HG02973 (cell line): ENCODE data around the gene UNKL.
A peak's percentile ranks its signal among the peaks of the same experiment; 100 is the strongest.

Experiments used
- ATAC-seq: cut with Tn5 transposase; IDR thresholded peaks from one replicate; pipeline ENCODE4 v1.9.1; 2021; ENCODE audit warnings: moderate library complexity; ENCODE audit not compliant: unreplicated experiment

The UNKL gene

DNA sequence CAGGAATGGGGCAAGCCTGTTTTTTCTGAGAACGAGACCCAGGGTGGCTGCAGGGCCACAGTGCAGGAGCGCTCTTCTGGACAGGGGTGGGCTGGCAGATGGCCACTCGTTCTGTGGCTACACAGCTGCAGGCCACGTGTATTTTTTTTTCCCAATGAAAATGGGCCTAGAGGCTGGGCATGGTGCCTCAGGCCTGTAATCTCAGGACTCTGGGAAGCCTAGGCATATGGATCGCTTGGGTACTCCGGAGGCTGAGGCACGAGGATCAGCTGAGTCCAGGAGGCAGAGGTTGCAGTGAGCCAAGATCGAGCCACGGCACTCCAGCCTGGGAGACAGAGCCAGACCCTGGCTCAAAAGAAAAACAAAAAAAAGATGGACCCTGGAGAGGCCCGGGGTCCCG lies 6.8 kb downstream of the UNKL start:
- peak; percentile 18 for ATAC-seq

DNA sequence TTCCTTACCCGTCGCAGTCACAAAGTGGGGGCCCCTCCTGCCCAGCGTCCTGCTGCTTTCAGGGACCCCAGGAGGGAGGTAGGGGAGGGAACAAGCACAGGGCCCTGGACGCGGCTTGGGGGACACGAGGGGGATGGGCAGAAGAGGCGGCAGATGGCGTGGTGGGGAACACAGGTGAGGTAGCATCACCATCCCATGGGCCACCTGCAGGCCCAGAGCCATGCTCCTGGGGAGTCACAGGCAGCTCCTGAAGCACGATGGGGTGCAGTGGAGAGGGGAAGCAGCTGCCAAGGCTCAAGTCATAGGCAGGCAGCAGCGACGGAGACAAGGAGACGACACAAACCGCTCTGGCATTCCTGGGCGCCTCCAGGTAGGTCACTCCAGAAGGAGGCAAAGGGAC lies 10.8 kb downstream of the UNKL start:
- ATAC-seq: no peak

GRCh38 chr16:1403036-1403435 lies 11.5 kb downstream of the UNKL start:
- ATAC-seq: no peak

DNA sequence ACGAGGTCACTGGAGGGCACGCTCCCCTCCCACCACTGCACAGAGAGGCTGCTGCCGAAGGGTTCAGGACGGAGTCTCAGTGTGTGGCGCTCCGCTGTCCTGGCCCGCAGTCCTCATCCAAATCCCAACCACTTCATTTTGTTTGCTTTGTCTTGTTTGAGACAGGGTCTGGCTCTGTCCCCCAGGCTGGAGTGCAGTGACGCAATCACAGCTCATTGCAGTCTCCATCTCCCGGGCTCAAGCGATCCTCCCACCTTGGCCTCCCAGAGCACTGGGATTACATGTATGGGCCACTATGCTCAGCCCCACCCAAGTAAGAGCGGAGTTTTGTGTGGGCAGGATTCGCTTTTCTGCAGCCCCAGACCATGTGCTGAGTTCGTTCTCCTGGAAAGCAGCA lies 12.7 kb downstream of the UNKL start:
- no peak for ATAC-seq

- ATAC-seq: no peak
These were observed 13.3 kb downstream of the UNKL start for GRCh38 chr16:1401061-1401757.

GRCh38 chr16:1398826-1399581 lies 15.5 kb downstream of the UNKL start:
- ATAC-seq: no peak

DNA sequence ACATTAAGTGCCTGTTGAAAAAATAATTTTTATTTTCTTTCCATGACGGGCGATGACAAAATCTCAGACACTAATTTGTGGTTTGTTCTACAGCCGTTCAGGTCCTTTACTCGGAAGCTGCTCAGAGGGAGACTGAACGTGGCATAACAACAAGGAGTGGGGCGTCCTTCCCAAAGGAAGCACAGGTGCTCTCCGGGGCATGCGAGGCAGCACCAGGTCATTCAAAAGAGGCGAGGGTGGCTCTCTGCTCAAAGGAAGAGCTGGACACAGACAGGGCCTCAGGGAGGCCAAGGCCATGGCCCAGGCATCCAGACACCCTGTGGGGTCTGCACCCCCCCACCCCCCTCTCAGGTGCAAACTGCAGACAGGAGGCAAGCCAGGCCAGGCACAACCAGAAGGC lies 16.2 kb downstream of the UNKL start:
- ATAC-seq: no peak

GRCh38 chr16:1397779-1398178 lies 16.7 kb downstream of the UNKL start:
- no peak for ATAC-seq

GRCh38 chr16:1395444-1396031 lies 19.0 kb downstream of the UNKL start:
- no peak for ATAC-seq

DNA sequence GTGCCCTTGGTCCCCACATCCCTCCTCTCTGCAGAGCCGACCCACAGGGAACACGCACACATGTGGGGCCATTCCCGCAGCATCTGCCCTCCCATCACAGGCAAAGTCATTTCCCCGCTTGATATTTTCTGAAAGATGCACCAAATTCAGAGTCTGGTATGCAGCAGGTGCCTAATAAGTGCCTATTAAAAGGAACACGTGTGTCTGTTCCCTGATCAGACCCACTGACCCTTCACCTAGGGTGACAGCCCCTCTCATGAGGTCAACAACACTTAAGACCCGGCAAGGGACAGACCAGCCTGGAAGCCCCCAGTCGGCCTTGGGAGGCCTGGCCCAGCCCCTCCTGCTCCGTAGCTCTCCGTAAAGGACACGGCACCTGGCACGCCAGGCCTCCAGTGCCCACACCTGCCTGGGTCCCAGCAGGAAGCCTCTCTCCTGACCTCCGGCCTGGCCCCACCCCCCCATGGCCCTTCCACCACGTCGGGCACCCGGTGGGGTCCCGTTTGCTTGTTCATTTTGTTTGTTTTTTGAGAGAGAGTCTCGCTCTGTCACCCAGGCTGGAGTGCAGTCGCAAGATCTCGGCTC lies 20.0 kb downstream of the UNKL start:
- no peak for ATAC-seq

GRCh38 chr16:1393613-1394176 lies 20.8 kb downstream of the UNKL start:
- ATAC-seq: no peak

- no peak for ATAC-seq
These were observed 21.7 kb downstream of the UNKL start for GRCh38 chr16:1392826-1393225.

- ATAC-seq: no peak
These were observed 24.2 kb downstream of the UNKL start for GRCh38 chr16:1390239-1390779.

DNA sequence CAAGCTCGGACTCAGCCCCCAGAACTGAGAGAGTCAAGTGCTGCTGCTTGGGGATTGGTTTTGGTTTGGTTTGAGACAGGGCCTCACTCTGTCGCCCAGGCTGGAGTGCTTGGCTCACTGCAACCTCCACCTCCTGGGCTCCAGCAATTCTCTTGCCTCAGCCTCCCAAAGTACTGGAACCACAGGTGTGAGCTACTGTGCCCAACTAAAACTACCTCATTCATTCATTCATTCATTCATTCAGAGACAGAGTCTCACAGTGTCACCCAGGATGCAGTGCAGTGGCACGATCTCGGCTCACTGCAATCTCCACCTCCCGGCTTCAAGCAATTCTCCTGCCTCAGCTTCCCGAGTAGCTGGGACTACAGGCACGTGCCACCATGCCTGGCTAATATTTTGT lies 24.7 kb downstream of the UNKL start:
- ATAC-seq: no peak

DNA sequence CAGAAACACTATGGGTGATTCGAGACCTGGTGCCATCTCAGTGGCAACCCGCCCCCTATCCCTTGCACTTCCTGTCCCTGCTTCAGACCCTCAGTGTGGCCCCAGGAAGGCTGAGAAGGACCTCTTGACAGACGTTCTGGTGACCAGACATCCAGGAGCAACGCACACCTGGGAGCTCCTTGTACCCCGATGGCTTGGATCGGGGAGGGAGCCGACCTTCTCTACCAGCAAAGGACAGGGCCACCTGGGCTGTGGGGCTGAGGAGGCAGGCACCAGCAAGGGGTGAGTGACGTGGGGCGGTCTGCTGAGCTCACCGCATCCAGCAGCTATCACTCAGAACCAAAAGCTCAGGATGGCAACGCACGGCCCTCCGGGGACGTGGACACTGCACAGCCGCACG lies 27.2 kb downstream of the UNKL start:
- no peak for ATAC-seq

- ATAC-seq: no peak
These were observed 29.3 kb downstream of the UNKL start for GRCh38 chr16:1385232-1385631.

DNA sequence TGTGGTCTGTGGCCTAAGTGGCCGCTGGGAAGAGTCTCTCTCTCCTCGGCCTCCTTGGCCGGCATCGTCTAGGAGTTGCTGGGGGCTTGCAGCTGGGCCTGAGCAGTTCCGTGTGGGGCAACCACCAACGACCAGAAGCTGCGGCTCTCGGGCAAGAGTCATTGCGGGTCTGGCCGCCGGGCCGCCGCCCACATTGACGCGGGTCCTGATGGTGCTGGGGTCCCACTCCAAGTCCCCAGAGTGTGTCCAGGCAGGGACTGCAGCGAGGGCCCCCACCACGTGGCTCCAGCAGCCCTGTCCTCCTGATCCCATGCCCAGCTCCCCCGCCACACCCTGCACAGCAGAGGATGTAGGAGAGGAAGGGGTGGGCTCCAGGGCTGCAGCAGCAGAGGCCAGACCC lies 30.9 kb downstream of the UNKL start:
- ATAC-seq: no peak

DNA sequence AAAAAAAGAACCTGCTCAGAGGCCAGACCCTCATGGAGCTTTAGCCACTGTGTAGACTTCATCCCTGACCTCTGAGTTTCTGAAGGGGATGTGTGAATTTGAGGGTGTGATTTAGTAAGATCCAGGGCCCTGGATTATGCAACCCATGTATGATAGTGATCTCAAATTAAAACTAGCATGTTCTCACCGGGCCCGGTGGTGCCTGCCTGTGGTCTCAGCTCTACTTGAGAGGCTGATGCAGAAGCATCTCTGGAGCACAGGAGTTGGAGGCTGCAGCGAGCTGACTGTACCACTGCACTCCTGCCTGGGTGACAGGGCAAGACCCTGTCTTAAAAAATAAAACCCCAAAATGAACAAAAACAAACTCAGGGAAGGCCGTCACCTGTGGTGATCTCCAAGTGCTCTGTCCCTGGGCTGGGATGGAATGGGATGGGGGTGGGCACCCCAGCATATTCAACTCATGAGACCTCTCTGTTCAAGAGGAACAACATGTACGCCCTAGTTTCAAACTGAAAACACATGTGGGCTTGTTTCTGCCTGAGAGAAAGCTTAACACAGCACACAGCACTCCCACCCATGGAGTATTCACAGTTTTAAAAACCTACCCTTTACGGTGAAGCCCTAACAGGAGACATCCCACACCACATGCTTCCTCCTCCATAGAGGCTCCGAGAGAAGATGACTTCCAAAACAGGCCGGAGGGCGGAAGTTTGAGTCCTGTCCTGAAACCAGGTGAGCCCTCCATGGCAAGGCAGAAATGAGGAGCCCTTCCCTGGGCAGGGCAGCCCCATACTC lies 32.7 kb downstream of the UNKL start:
- no peak for ATAC-seq

DNA sequence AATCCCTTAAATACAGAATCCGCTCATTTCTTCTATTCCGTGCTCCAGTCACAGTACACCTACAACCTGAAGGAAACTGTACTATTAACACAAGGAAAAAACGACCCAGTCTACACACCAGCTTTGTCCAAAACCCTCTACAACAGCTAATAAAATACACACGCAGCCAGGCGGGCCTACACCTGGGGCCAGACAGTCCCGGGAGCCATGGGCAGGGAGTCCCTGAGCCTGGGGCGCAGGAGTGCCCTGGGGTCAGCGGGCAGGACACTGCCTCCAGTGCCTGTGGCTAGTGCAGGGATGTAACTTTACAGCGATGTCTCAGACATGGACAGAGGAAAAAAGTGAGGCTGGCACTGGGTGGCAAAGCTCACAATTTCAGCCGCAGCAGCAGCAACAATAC lies 34.3 kb downstream of the UNKL start:
- no peak for ATAC-seq

DNA sequence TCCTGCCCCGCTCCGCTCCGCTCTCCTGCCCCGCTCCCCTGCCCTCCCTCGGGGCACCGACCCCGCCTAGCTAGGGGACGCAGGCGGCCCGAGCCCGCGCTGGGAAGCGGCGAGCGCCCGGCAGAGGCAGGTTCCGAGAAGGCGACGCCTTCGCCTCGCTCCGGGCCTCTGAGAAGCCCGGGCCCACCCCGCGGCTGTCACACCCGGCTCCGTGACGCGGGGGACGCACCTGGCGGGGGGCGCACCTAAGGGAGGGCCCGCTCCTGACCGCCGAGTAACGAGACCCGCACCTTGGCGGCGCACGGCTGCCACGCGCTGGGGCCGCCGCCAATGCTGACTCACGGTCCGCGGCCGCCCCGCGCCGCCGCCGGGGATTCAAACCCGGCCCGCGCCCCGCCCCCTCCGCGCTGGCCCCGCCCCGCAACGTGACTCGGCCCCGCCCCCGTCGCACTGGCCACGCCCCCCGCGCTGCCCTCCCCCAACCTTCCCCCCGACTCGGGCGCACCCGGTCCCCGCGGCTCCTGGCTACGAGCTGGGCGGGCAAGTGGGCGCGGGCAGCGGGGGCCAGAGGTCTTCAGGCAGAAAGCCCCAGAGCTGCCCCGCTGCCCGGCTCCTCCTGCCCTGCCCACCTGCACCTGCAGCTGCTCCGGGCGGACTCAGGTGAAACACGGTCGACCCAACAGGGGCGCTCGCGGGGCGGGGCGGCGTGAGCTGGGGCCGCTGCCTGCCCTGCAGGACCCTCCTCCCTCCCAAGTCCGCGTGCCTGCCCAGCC lies 35.0 kb downstream of the UNKL start:
- ATAC-seq: no peak
